Immature natural killer cell (primary cell): ENCODE measurements around the gene TDRD10. TPM values are rescaled to one million over a fixed set of nuclear protein-coding genes. Genes with fewer than 3 reads are reported as not detected.
A peak's percentile ranks its signal among the peaks of the same experiment; 100 is the strongest.

Experiments used
- DNase-seq, 3 donors: peaks; one replicate each; pipeline ENCODE4 v3.0.0; 2022; ENCODE audit warnings: mixed read lengths in 1 of 3
- H3K27ac Mint-ChIP-seq, 6 donors: one replicate each; pipeline ENCODE4 v1.8.0; 2020; ENCODE audit warnings: mixed read lengths in 6 of 6, mild to moderate bottlenecking in 5 of 6, inconsistent platforms in 4 of 6, moderate library complexity in 3 of 6
- H3K27me3 Mint-ChIP-seq, 3 donors: one replicate each; pipeline ENCODE4 v1.8.0; 2020 to 2021; ENCODE audit warnings: low read depth in 3 of 3, mild to moderate bottlenecking in 3 of 3, mixed read lengths in 3 of 3, moderate library complexity in 3 of 3, inconsistent platforms in 1 of 3
- H3K36me3 Mint-ChIP-seq, 3 donors: one replicate each; pipeline ENCODE4 v1.8.0; 2020; ENCODE audit warnings: mixed read lengths in 3 of 3, inconsistent platforms in 2 of 3, mild to moderate bottlenecking in 2 of 3
- H3K4me1 Mint-ChIP-seq, 2 donors: one replicate each; pipeline ENCODE4 v1.8.0; 2020; ENCODE audit warnings: inconsistent platforms in 2 of 2, mild to moderate bottlenecking in 2 of 2, mixed read lengths in 2 of 2, moderate library complexity in 1 of 2
- H3K4me3 Mint-ChIP-seq, 5 donors: one replicate each; pipeline ENCODE4 v1.8.0; 2020; ENCODE audit warnings: mild to moderate bottlenecking in 5 of 5, mixed read lengths in 5 of 5, inconsistent platforms in 3 of 5, moderate library complexity in 3 of 5
- H3K9me3 Mint-ChIP-seq, 6 donors: one replicate each; pipeline ENCODE4 v1.8.0; 2020; ENCODE audit warnings: mild to moderate bottlenecking in 6 of 6, mixed read lengths in 6 of 6, inconsistent platforms in 4 of 6, moderate library complexity in 3 of 6
- polyA plus RNA-seq, 3 donors: library from polyadenylated mRNA; unstranded; fragments of 300-500 nt; fragmentation: Illumina TruSeq; gene quantifications; one replicate each; pipeline ENCODE4 v1.2.3, GENCODE V29; 2021

The TDRD10 gene
- polyA plus RNA-seq, 3 donors from 2014 or later, result not detected

DNA sequence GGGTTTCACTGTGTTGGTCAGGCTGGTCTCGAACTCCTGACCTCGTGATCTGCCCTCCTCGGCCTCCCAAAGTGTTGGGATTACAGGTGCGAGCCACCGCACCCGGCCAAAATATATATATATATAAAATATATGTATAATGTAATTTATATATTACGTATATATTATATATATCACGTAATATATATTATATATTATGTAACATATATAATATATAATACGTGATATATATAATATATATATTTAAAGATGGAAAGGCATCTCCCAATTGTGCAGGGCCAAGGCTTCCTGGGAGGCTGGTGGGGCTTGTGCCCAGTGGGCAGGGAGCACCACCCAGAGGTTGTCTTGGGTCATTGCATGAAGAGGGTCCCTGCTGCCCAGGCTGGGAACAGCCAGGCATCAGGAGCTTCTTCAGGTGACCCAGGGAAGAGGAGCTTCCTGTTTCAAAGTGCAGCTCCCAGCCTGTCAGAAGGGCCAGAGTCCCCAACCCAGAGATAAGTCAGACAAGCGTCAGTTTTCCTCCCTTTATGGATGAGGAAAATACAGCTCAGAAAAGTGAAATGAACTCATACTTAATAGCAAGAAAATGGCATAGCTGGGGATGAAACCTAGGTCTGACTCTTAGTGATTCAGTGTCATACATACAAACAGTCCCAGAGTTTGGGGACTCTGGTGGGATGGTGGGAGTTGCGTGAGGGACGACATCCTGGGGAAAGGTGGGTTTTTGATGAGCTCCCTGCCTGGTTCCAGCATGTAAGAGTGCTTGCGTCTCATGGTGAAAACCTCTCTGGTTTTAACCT lies 44.4 kb downstream of the TDRD10 start:
- peak overlapping the region in 1 of 6 donors; percentile 41 for H3K27ac Mint-ChIP-seq
- H3K27me3 Mint-ChIP-seq, result peaks cover 2 to 3% (median 3%) of the 10 kb centered on the region in 3 donors
- H3K4me1 Mint-ChIP-seq, result peaks cover 12 to 28% of the 10 kb centered on the region in 2 donors
- H3K36me3 Mint-ChIP-seq, result peaks cover 4 to 31% (median 11%) of the 10 kb centered on the region in 3 donors
- no peak overlapping the region for H3K4me3 Mint-ChIP-seq
- no peaks in the 10 kb centered on the region for H3K9me3 Mint-ChIP-seq
- peak; percentile 38 to 54 (median 40) for DNase-seq

GRCh38 chr1:154547105-154547732 lies 45.2 kb downstream of the TDRD10 start:
- Mint-ChIP-seq H3K4me1 (peaks cover 12 to 28% of the 10 kb centered on the region in 2 donors), H3K9me3 (no peaks in the 10 kb centered on the region), H3K36me3 (peaks cover 4 to 35% (median 11%) of the 10 kb centered on the region in 3 donors), H3K4me3 (no peak overlapping the region), H3K27me3 (peaks cover under 1 to 3% (median under 1%) of the 10 kb centered on the region in 3 donors), H3K27ac (peak overlapping the region in 3 of 6 donors; percentile 25 to 72 (median 29))
- DNase-seq, result no peak

DNA sequence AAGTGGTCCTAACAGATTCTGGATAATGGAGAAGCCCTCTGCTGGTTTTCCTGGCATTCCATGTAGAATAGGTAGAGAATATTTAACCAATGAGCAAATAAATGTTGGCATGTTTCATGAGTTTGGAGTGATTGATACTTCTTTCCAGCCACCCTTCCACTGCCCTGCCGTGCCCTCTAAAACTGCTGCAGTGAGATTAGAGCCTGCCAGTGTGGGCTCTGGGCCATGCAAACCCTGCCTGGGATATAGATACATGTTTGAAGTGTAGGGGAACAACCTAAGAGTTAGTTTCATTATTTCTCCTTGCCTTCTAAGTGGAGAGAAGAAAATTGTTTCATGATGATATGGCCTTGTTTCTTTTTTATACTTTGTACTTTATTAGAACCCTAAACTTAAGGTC lies 46.0 kb downstream of the TDRD10 start:
- peaks cover 0 to 3% (median 0%) of the 10 kb centered on the region in 3 donors for H3K27me3 Mint-ChIP-seq

GRCh38 chr1:154549202-154549770 lies 47.3 kb downstream of the TDRD10 start:
- DNase-seq, result no peak
- Mint-ChIP-seq H3K9me3 (no peaks in the 10 kb centered on the region), H3K27ac (peak overlapping the region in 2 of 6 donors; percentile 14 to 48), H3K4me3 (no peak overlapping the region), H3K4me1 (peaks cover 12 to 43% of the 10 kb centered on the region in 2 donors), H3K27me3 (peaks cover 0 to 3% (median 0%) of the 10 kb centered on the region in 3 donors), H3K36me3 (peaks cover 11 to 49% (median 17%) of the 10 kb centered on the region in 3 donors)

More for the DNA sequence above, 46.0 kb downstream of the TDRD10 start:
- DNase-seq, result no peak
- Mint-ChIP-seq H3K4me1 (peaks cover 12 to 32% of the 10 kb centered on the region in 2 donors), H3K36me3 (peaks cover 7 to 38% (median 11%) of the 10 kb centered on the region in 3 donors), H3K9me3 (no peaks in the 10 kb centered on the region), H3K4me3 (no peak overlapping the region), H3K27ac (peak overlapping the region; percentile 7 to 76 (median 28))

GRCh38 chr1:154550070-154550469 lies 48.1 kb downstream of the TDRD10 start:
- DNase-seq, result no peak
- peaks cover 12 to 49% of the 10 kb centered on the region in 2 donors for H3K4me1 Mint-ChIP-seq
- H3K27ac Mint-ChIP-seq, result peak overlapping the region in 2 of 6 donors; percentile 2 to 46
- peaks cover 16 to 56% (median 17%) of the 10 kb centered on the region in 3 donors for H3K36me3 Mint-ChIP-seq
- peaks cover 0 to 3% (median 0%) of the 10 kb centered on the region in 3 donors for H3K27me3 Mint-ChIP-seq
- no peak overlapping the region for H3K4me3 Mint-ChIP-seq
- H3K9me3 Mint-ChIP-seq, result no peaks in the 10 kb centered on the region

GRCh38 chr1:154550657-154551056 lies 48.6 kb downstream of the TDRD10 start:
- DNase-seq, result no peak
- Mint-ChIP-seq H3K27me3 (peaks cover 0 to 3% (median 0%) of the 10 kb centered on the region in 3 donors), H3K36me3 (peaks cover 17 to 62% (median 18%) of the 10 kb centered on the region in 3 donors), H3K4me3 (no peak overlapping the region), H3K4me1 (peaks cover 16 to 54% of the 10 kb centered on the region in 2 donors), H3K9me3 (no peaks in the 10 kb centered on the region), H3K27ac (peak overlapping the region in 2 of 6 donors; percentile 2 to 17)

DNA sequence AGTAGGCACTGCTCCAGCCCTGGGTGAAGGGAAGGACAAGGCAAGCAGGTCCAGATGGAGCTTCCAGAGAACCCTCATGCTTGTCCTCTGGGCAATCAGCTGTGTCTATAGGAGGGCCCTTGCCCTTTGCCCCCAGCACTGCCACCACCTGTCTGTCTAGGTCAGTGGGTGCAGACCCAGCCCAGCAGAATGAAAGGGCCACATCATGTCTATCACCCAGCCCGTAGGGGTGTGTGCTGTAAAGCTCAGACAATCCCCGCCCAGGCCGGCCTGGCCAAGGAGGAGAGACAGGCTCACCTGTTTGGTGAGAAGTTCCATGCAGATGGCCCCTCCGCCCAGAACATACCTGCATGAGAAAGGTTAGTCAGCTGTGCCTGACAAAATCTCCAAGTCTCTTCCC lies 49.5 kb downstream of the TDRD10 start:
- no peak for DNase-seq
- H3K4me3 Mint-ChIP-seq, result no peak overlapping the region
- H3K27ac Mint-ChIP-seq, result peak overlapping the region in 1 of 6 donors; percentile 14
- peaks cover 0 to 2% (median 0%) of the 10 kb centered on the region in 3 donors for H3K27me3 Mint-ChIP-seq
- peaks cover 17 to 62% (median 18%) of the 10 kb centered on the region in 3 donors for H3K36me3 Mint-ChIP-seq
- H3K4me1 Mint-ChIP-seq, result peaks cover 24 to 62% of the 10 kb centered on the region in 2 donors
- H3K9me3 Mint-ChIP-seq, result no peaks in the 10 kb centered on the region

DNA sequence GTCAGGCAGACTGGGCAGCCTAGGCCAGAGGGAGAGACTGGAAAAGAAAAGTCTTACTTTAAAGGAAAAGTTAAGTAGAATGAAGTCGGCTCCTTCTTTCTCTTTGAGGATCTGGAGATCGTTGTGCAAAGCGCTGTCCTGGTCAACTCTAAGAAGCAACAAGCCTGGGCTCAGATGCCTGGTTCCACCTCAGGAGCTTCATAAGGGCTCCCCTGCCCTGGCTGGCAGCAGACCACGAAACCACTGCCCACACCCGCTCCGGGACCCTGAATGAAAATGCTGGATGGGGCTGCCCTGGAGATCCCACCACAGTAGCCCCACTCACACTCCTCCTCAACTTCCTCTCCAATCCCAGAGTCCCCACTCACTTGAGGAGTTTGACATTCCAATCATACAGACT lies 50.0 kb downstream of the TDRD10 start:
- Mint-ChIP-seq H3K36me3 (peaks cover 17 to 62% (median 18%) of the 10 kb centered on the region in 3 donors), H3K27me3 (no peaks in the 10 kb centered on the region), H3K9me3 (no peaks in the 10 kb centered on the region), H3K4me1 (peaks cover 29 to 68% of the 10 kb centered on the region in 2 donors), H3K4me3 (no peak overlapping the region), H3K27ac (no peak overlapping the region)
- no peak for DNase-seq

- H3K9me3 Mint-ChIP-seq, result no peaks in the 10 kb centered on the region
- H3K4me3 Mint-ChIP-seq, result no peak overlapping the region
- DNase-seq, result no peak
- H3K36me3 Mint-ChIP-seq, result peaks cover 17 to 58% (median 18%) of the 10 kb centered on the region in 3 donors
- peak overlapping the region in 1 of 6 donors; percentile 46 for H3K27ac Mint-ChIP-seq
- peaks cover 0 to 5% (median 1%) of the 10 kb centered on the region in 3 donors for H3K27me3 Mint-ChIP-seq
- peaks cover 38 to 69% of the 10 kb centered on the region in 2 donors for H3K4me1 Mint-ChIP-seq
These were observed 51.3 kb downstream of the TDRD10 start for GRCh38 chr1:154553056-154554030.

DNA sequence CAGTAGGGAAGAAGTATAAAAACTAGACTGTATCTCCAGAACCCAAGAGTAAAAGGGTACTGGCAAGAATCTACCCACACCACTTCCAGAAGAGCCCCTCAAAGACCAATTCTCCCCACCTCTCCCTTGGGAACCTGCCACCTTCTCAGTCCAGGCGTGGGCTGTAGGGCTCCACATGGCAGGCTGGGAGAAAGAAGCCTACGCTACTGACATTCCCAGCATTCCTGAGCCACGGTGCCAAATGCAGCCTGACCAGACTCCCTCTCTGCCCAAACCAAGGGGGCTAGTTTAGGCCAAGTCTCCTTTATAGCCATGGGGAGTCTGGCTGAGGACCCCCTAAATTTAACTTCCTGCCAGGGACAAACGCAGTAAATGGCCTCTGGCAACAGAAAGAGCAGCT lies 54.4 kb downstream of the TDRD10 start:
- Mint-ChIP-seq H3K4me1 (peaks cover 36 to 61% of the 10 kb centered on the region in 2 donors), H3K4me3 (peak overlapping the region; percentile 59 to 96 (median 90)), H3K9me3 (no peaks in the 10 kb centered on the region), H3K27me3 (peaks cover 6 to 8% (median 7%) of the 10 kb centered on the region in 3 donors), H3K36me3 (peaks cover 6 to 31% (median 12%) of the 10 kb centered on the region in 3 donors), H3K27ac (peak overlapping the region; percentile 28 to 94 (median 87))
- DNase-seq, result no peak

DNA sequence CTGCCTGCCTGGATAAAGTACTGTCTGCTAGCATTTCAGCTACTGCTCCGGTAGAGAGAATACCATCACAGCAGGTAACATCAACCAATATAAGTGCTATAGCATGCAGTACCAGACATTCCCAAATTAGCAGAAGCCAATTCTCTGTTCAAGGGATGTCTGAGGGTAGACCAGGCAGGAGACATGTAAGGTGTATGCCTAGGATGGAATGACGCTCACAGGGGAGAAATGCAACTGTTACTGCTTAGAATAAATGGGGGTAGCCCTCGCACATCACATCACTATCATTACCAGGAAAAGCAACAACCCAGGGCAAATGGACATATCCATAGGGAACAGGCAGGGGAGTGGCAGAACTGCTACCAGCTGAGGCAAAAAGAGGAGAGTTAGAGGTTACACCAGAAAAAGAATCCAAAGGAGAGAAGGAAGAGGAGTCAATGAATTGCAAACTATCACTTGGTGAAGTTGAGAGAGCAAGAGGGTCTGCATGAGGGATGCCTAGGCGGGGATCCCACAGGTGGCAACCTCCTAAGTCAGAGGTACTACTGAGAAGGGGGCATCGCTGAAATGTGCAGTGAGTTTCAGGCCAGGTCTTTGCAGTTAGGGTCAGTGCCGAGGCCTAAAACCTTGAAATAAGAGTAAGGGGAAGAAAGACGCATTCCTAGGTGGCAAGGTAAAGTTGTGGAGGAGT lies 55.4 kb downstream of the TDRD10 start:
- peaks cover 6 to 27% (median 12%) of the 10 kb centered on the region in 3 donors for H3K36me3 Mint-ChIP-seq
- H3K4me3 Mint-ChIP-seq, result peak overlapping the region; percentile 88 to 96 (median 90)
- H3K9me3 Mint-ChIP-seq, result no peaks in the 10 kb centered on the region
- peak overlapping the region; percentile 83 to 97 (median 92) for H3K27ac Mint-ChIP-seq
- DNase-seq, result no peak
- peaks cover 6 to 8% (median 7%) of the 10 kb centered on the region in 3 donors for H3K27me3 Mint-ChIP-seq
- H3K4me1 Mint-ChIP-seq, result peaks cover 36 to 61% of the 10 kb centered on the region in 2 donors
